ENCODE data around the gene ZNF618. TPM values are rescaled to one million over a fixed set of nuclear protein-coding genes. Genes with fewer than 3 reads are reported as not detected.
"Not testable (repeated sequence)": the region's sequence is repeated elsewhere in the genome, so short reads cannot be mapped to it uniquely, and the experiment has no call there.

ZNF618 gene
- total RNA-seq, 5 donors from 2014 or later (not counting 1 experiment from before 2014, with no cell fraction given), result 0.73 to 3.0 (median 1.4) TPM

- DNase-seq; H3K9me3 ChIP-seq; H3K36me3 Mint-ChIP-seq; H3K4me1 Mint-ChIP-seq; POLR2A ChIA-PET; H3K4me3 ChIP-seq (ENCODE audit: control insufficient read depth in 1 of 2, extremely low read depth in 1 of 2, low read length in 1 of 2); H3K27ac ChIP-seq (ENCODE audit: low read length); H3K36me3 ChIP-seq (ENCODE audit: control insufficient read depth in 2 of 2, extremely low read depth in 1 of 2, insufficient read depth in 1 of 2, low read length in 1 of 2); H3K4me1 ChIP-seq (ENCODE audit: control insufficient read depth in 1 of 2, extremely low read depth in 1 of 2, insufficient read depth in 2 of 2, low read length in 2 of 2); H3K27ac Mint-ChIP-seq; H3K27me3 Mint-ChIP-seq; H3K9me3 Mint-ChIP-seq; ATAC-seq (replicated peaks in 1 of 4); H3K4me3 Mint-ChIP-seq: not testable (repeated sequence)
- WGBS (ENCODE audit: insufficient coverage), result 83% methylated on average over 2 of the region's 13 CpGs
- CTCF ChIA-PET, result interaction anchor here (0.5 to 2.2 kb wide), 11 partner anchors 8 to 1704 kb away, joined by 3 to 8 read pairs (median 3); no protein-coding TSS in a partner anchor
- peaks cover 0 to 19% of the 10 kb centered on the region in 2 experiments for H3K27me3 ChIP-seq (replicated peaks in 1 of 2; ENCODE audit: control insufficient read depth in 2 of 2, extremely low read depth in 1 of 2, insufficient read depth in 2 of 2, low read length in 1 of 2)
Observed at GRCh38 chr9:114082763-114083412, 206.8 kb downstream of the ZNF618 start.

GRCh38 chr9:114083666-114084065 lies 207.6 kb downstream of the ZNF618 start:
- 50% methylated on average over 1 of the region's 6 CpGs for WGBS (ENCODE audit: insufficient coverage)
- no peaks in the 10 kb centered on the region for H3K36me3 Mint-ChIP-seq
- H3K27me3 ChIP-seq (replicated peaks in 1 of 2; ENCODE audit: control insufficient read depth in 2 of 2, extremely low read depth in 1 of 2, insufficient read depth in 2 of 2, low read length in 1 of 2), result peaks cover 0 to 17% of the 10 kb centered on the region in 2 experiments
- no peak overlapping the region for H3K4me3 Mint-ChIP-seq
- H3K9me3 Mint-ChIP-seq, result no peaks in the 10 kb centered on the region
- H3K4me3 ChIP-seq (ENCODE audit: control insufficient read depth in 1 of 2, extremely low read depth in 1 of 2, low read length in 1 of 2), result no peak overlapping the region
- ATAC-seq (replicated peaks in 1 of 4), result no peak
- ChIA-PET POLR2A (no interaction called here), CTCF (interaction anchor here (0.6 to 2.2 kb wide), 8 partner anchors 11 to 548 kb away, joined by 3 to 8 read pairs (median 3); no protein-coding TSS in a partner anchor)
- H3K27ac Mint-ChIP-seq, result no peak overlapping the region
- no peaks in the 10 kb centered on the region for H3K36me3 ChIP-seq (ENCODE audit: control insufficient read depth in 2 of 2, extremely low read depth in 1 of 2, insufficient read depth in 1 of 2, low read length in 1 of 2)
- H3K27ac ChIP-seq (ENCODE audit: low read length), result no peak overlapping the region
- no peaks in the 10 kb centered on the region for H3K9me3 ChIP-seq
- DNase-seq, result no peak
- H3K4me1 ChIP-seq (ENCODE audit: control insufficient read depth in 1 of 2, extremely low read depth in 1 of 2, insufficient read depth in 2 of 2, low read length in 2 of 2), result peaks cover 0 to 4% of the 10 kb centered on the region in 2 experiments
- H3K27me3 Mint-ChIP-seq, result peaks cover 3% of the 10 kb centered on the region in 2 donors
- peaks cover 0 to 2% (median 0%) of the 10 kb centered on the region in 3 donors for H3K4me1 Mint-ChIP-seq

- 66% methylated on average over 4 of the region's 11 CpGs for WGBS (ENCODE audit: insufficient coverage)
- peaks cover 0 to 16% of the 10 kb centered on the region in 2 experiments for H3K27me3 ChIP-seq (replicated peaks in 1 of 2; ENCODE audit: control insufficient read depth in 2 of 2, extremely low read depth in 1 of 2, insufficient read depth in 2 of 2, low read length in 1 of 2)
- H3K4me1 ChIP-seq (ENCODE audit: control insufficient read depth in 1 of 2, extremely low read depth in 1 of 2, insufficient read depth in 2 of 2, low read length in 2 of 2), result peaks cover 0 to 4% of the 10 kb centered on the region in 2 experiments
- ATAC-seq (replicated peaks in 1 of 4), result no peak
- no peaks in the 10 kb centered on the region for H3K9me3 ChIP-seq
- H3K4me3 Mint-ChIP-seq, result no peak overlapping the region
- H3K27ac Mint-ChIP-seq, result no peak overlapping the region
- no peak overlapping the region for H3K4me3 ChIP-seq (ENCODE audit: control insufficient read depth in 1 of 2, extremely low read depth in 1 of 2, low read length in 1 of 2)
- H3K27ac ChIP-seq (ENCODE audit: low read length), result no peak overlapping the region
- H3K36me3 ChIP-seq (ENCODE audit: control insufficient read depth in 2 of 2, extremely low read depth in 1 of 2, insufficient read depth in 1 of 2, low read length in 1 of 2), result no peaks in the 10 kb centered on the region
- DNase-seq, result peak in 1 of 35 experiments; percentile 12
- H3K9me3 Mint-ChIP-seq, result no peaks in the 10 kb centered on the region
- peaks cover 0 to 2% (median 0%) of the 10 kb centered on the region in 3 donors for H3K4me1 Mint-ChIP-seq
- ChIA-PET CTCF (interaction anchor here (0.9 to 2.2 kb wide), 4 partner anchors 25 to 224 kb away, joined by 3 to 7 read pairs (median 4); no protein-coding TSS in a partner anchor), POLR2A (no interaction called here)
- peaks cover 4 to 5% of the 10 kb centered on the region in 2 donors for H3K27me3 Mint-ChIP-seq
- no peaks in the 10 kb centered on the region for H3K36me3 Mint-ChIP-seq
Observed at GRCh38 chr9:114084282-114085073, 208.4 kb downstream of the ZNF618 start.

GRCh38 chr9:114085387-114085789 lies 209.3 kb downstream of the ZNF618 start:
- peaks cover 0 to 4% of the 10 kb centered on the region in 2 experiments for H3K4me1 ChIP-seq (ENCODE audit: control insufficient read depth in 1 of 2, extremely low read depth in 1 of 2, insufficient read depth in 2 of 2, low read length in 2 of 2)
- H3K4me3 ChIP-seq (ENCODE audit: control insufficient read depth in 1 of 2, extremely low read depth in 1 of 2, low read length in 1 of 2), result no peak overlapping the region
- H3K4me1 Mint-ChIP-seq, result peaks cover 0 to 2% (median 0%) of the 10 kb centered on the region in 3 donors
- POLR2A ChIA-PET, result no interaction called here
- no peak overlapping the region for H3K27ac Mint-ChIP-seq
- no peak for DNase-seq
- no peak overlapping the region for H3K27ac ChIP-seq (ENCODE audit: low read length)
- CTCF ChIA-PET, result no interaction called here
- no peaks in the 10 kb centered on the region for H3K9me3 Mint-ChIP-seq
- 86% methylated on average over 7 of the region's 9 CpGs for WGBS (ENCODE audit: insufficient coverage)
- H3K27me3 ChIP-seq (replicated peaks in 1 of 2; ENCODE audit: control insufficient read depth in 2 of 2, extremely low read depth in 1 of 2, insufficient read depth in 2 of 2, low read length in 1 of 2), result peaks cover 0 to 16% of the 10 kb centered on the region in 2 experiments
- no peaks in the 10 kb centered on the region for H3K36me3 ChIP-seq (ENCODE audit: control insufficient read depth in 2 of 2, extremely low read depth in 1 of 2, insufficient read depth in 1 of 2, low read length in 1 of 2)
- no peak overlapping the region for H3K4me3 Mint-ChIP-seq
- H3K27me3 Mint-ChIP-seq, result peaks cover 8% of the 10 kb centered on the region in 2 donors
- no peak for ATAC-seq (replicated peaks in 1 of 4)
- no peaks in the 10 kb centered on the region for H3K36me3 Mint-ChIP-seq
- no peaks in the 10 kb centered on the region for H3K9me3 ChIP-seq

GRCh38 chr9:114086009-114086408 lies 209.9 kb downstream of the ZNF618 start:
- Histone ChIP-seq H3K4me1 (ENCODE audit: control insufficient read depth in 1 of 2, extremely low read depth in 1 of 2, insufficient read depth in 2 of 2, low read length in 2 of 2) (peaks cover 0 to 4% of the 10 kb centered on the region in 2 experiments), H3K4me3 (ENCODE audit: control insufficient read depth in 1 of 2, extremely low read depth in 1 of 2, low read length in 1 of 2) (no peak overlapping the region), H3K36me3 (ENCODE audit: control insufficient read depth in 2 of 2, extremely low read depth in 1 of 2, insufficient read depth in 1 of 2, low read length in 1 of 2) (no peaks in the 10 kb centered on the region), H3K27ac (ENCODE audit: low read length) (no peak overlapping the region), H3K9me3 (no peaks in the 10 kb centered on the region), H3K27me3 (replicated peaks in 1 of 2; ENCODE audit: control insufficient read depth in 2 of 2, extremely low read depth in 1 of 2, insufficient read depth in 2 of 2, low read length in 1 of 2) (peaks cover 0 to 16% of the 10 kb centered on the region in 2 experiments)
- Mint-ChIP-seq H3K36me3 (no peaks in the 10 kb centered on the region), H3K9me3 (no peaks in the 10 kb centered on the region), H3K27me3 (peaks cover 11% of the 10 kb centered on the region in 2 donors), H3K4me3 (no peak overlapping the region), H3K4me1 (peaks cover 0 to 2% (median 0%) of the 10 kb centered on the region in 3 donors), H3K27ac (no peak overlapping the region)
- POLR2A ChIA-PET, result no interaction called here
- ATAC-seq (replicated peaks in 1 of 4), result no peak
- CTCF ChIA-PET, result no interaction called here
- DNase-seq, result no peak
- 80% methylated on average over 4 of the region's 6 CpGs for WGBS (ENCODE audit: insufficient coverage)

- peaks cover 9 to 11% of the 10 kb centered on the region in 2 donors for H3K27me3 Mint-ChIP-seq
- no peaks in the 10 kb centered on the region for H3K9me3 Mint-ChIP-seq
- Histone ChIP-seq H3K27ac (ENCODE audit: low read length) (no peak overlapping the region), H3K4me3 (ENCODE audit: control insufficient read depth in 1 of 2, extremely low read depth in 1 of 2, low read length in 1 of 2) (no peak overlapping the region), H3K36me3 (ENCODE audit: control insufficient read depth in 2 of 2, extremely low read depth in 1 of 2, insufficient read depth in 1 of 2, low read length in 1 of 2) (no peaks in the 10 kb centered on the region), H3K9me3 (no peaks in the 10 kb centered on the region), H3K4me1 (ENCODE audit: control insufficient read depth in 1 of 2, extremely low read depth in 1 of 2, insufficient read depth in 2 of 2, low read length in 2 of 2) (peaks cover 0 to 4% of the 10 kb centered on the region in 2 experiments), H3K27me3 (replicated peaks in 1 of 2; ENCODE audit: control insufficient read depth in 2 of 2, extremely low read depth in 1 of 2, insufficient read depth in 2 of 2, low read length in 1 of 2) (peaks cover 0 to 11% of the 10 kb centered on the region in 2 experiments)
- ChIA-PET CTCF (no interaction called here), POLR2A (no interaction called here)
- DNase-seq (no peak), ATAC-seq (replicated peaks in 1 of 4) (no peak)
- H3K36me3 Mint-ChIP-seq, result no peaks in the 10 kb centered on the region
- 62% methylated on average over 3 of the region's 4 CpGs for WGBS (ENCODE audit: insufficient coverage)
- no peak overlapping the region for H3K4me3 Mint-ChIP-seq
- no peak overlapping the region for H3K27ac Mint-ChIP-seq
- H3K4me1 Mint-ChIP-seq, result peaks cover 0 to 2% (median 0%) of the 10 kb centered on the region in 3 donors
Observed at GRCh38 chr9:114086607-114087006, 210.5 kb downstream of the ZNF618 start.

Data from T-cell (primary cell).